Fibroblast of lung (primary cell): Measurements from ENCODE around the gene PRPH. TPM values are rescaled to one million over a fixed set of nuclear protein-coding genes. Genes with fewer than 3 reads are reported as not detected.
"Not testable (repeated sequence)": the region's sequence is repeated elsewhere in the genome, so short reads cannot be mapped to it uniquely, and the experiment has no call there.

Experiments
- DNase-seq, 2 donors: peaks; one replicate each; pipeline versions ENCODE4 v3.0.0 to v3.0.0-alpha.2; 2010; ENCODE audit warnings: low read depth in 2 of 2
- H2AFZ ChIP-seq: 2 replicates; pipeline ENCODE4 v1.5.1; 2012; ENCODE audit warnings: low read length, control low read depth, inconsistent platforms
- H3K27ac ChIP-seq: 2 replicates; pipeline ENCODE4 v1.5.1; 2011; ENCODE audit warnings: low read length, control low read depth; ENCODE audit not compliant: insufficient read depth
- H3K27me3 ChIP-seq: 2 replicates; pipeline ENCODE4 v1.5.1; 2011; ENCODE audit warnings: mild to moderate bottlenecking, low read length; ENCODE audit not compliant: control insufficient read depth, insufficient read depth
- H3K36me3 ChIP-seq: 2 replicates; pipeline ENCODE4 v1.5.1; 2011; ENCODE audit warnings: low read length; ENCODE audit not compliant: control insufficient read depth, insufficient read depth
- H3K4me1 ChIP-seq: 2 replicates; pipeline ENCODE4 v1.5.1; 2011; ENCODE audit warnings: low read length; ENCODE audit not compliant: control insufficient read depth, insufficient read depth; ENCODE audit errors: extremely low read depth
- H3K4me2 ChIP-seq: 2 replicates; pipeline ENCODE4 v1.5.1; 2011; ENCODE audit warnings: low read length, control low read depth; ENCODE audit not compliant: insufficient read depth; ENCODE audit errors: extremely low read depth
- H3K4me3 ChIP-seq, 4 experiments: fragments of 200-600 bp in 1 of 4; sonication (generic) in 1 of 4; replicated peaks in 1 of 4; 2 replicates each; pipeline ENCODE4 v1.5.1; 2011 to 2016; ENCODE audit warnings: low read length in 4 of 4, low read depth in 3 of 4, mild to moderate bottlenecking in 3 of 4, control low read depth in 2 of 4, inconsistent platforms in 1 of 4, mixed read lengths in 1 of 4; ENCODE audit not compliant: insufficient read depth in 1 of 4; ENCODE audit errors: control extremely low read depth in 1 of 4
- H3K79me2 ChIP-seq: 2 replicates; pipeline ENCODE4 v1.5.1; 2012; ENCODE audit warnings: mild to moderate bottlenecking, low read length, inconsistent platforms; ENCODE audit not compliant: control insufficient read depth, insufficient read depth
- H3K9ac ChIP-seq: 2 replicates; pipeline ENCODE4 v1.5.1; 2011; ENCODE audit warnings: mild to moderate bottlenecking, low read length, control low read depth; ENCODE audit not compliant: insufficient read depth
- H3K9me3 ChIP-seq: 2 replicates; pipeline ENCODE4 v1.5.1; 2012; ENCODE audit warnings: low read depth, low read length; ENCODE audit not compliant: control insufficient read depth, insufficient read depth
- H4K20me1 ChIP-seq: 2 replicates; pipeline ENCODE4 v1.5.1; 2011; ENCODE audit warnings: low read length; ENCODE audit not compliant: control insufficient read depth, insufficient read depth; ENCODE audit errors: extremely low read depth
- EZH2 ChIP-seq: IDR thresholded peaks from 2 replicates; pipeline ENCODE4 v1.5.1; 2012; ENCODE audit warnings: low read length, control low read depth, mild to moderate bottlenecking; ENCODE audit errors: missing control alignments
- polyA plus RNA-seq, 2 donors: library from polyadenylated mRNA; depleted of rRNA in 1 of 2; stranded (reverse) in 1 of 2; unstranded in 1 of 2; fragments of >200 nt; gene quantifications; 2 replicates each; pipeline ENCODE4 v1.2.1, GENCODE V29; 2011 to 2012; ENCODE audit warnings: missing spikeins in 1 of 2
- total RNA-seq: library from RNA; depleted of rRNA; stranded (reverse); fragments of >200 nt; gene quantifications from 2 replicates; pipeline ENCODE4 v1.2.1, GENCODE V29; 2014
- TF ChIP-seq, protein P1 (sequence below), 2 donors: IDR thresholded peaks in 1 of 2; conservative IDR thresholded peaks in 1 of 2; 1 replicate in 1 of 2; 2 replicates in 1 of 2; pipeline ENCODE4 v1.5.1; 2011 to 2012; ENCODE audit warnings: low read length in 2 of 2, control low read depth in 1 of 2, inconsistent platforms in 1 of 2, low read depth in 1 of 2, mild to moderate bottlenecking in 1 of 2

The PRPH gene
- total and polyA plus RNA-seq, 2 donors (not counting 1 experiment from before 2014, with no cell fraction given) = 0.06 to 0.50 TPM

DNA sequence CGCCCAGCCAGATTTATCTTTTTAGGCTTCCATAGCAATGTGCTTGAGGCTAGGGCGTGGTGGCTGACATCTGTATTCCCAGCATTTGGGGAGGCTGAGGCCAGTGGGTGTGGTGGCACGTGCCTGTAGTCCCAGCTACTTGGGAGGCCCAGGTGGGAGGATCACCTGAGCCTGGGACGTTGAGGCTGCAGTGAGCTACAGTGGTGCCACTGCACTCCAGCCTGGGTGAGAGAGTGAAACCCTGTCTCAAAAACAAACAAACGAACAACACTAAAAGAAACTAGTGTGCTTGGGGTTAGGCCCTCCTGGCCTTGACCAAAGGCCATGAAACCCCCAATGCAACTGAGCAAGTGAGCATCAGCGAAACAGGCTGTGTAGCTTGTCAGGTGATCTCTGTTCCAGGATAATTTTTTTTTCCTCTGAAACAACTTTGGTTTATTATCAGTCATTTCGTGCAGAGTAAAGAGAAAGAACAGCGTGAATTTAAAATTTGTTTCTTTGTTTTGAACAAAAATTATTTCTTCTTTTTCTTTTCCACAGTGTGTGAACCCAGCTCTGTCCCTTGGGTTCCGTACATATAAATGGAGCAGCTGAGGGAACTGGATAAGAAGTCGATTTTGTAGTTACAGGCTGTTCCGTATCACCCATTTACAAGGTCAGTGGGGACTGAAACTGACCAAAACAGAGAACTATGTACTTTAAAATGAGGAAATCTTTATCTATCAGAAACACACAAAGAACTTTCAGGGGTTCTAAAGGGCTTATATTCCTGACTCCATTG, 38.9 kb upstream of the PRPH start:
- Histone ChIP-seq H3K27ac (no peak overlapping the region), H2AFZ (no peak overlapping the region), H3K27me3 (no peaks in the 10 kb centered on the region), H3K36me3 (no peaks in the 10 kb centered on the region), H3K4me1 (peaks cover 5% of the 10 kb centered on the region), H3K4me3 (no peak overlapping the region), H3K9ac (no peak overlapping the region), H4K20me1 (no peaks in the 10 kb centered on the region), H3K4me2 (no peak overlapping the region), H3K79me2 (peaks cover 4% of the 10 kb centered on the region), H3K9me3 (no peaks in the 10 kb centered on the region)
- DNase-seq = no peak
- TF ChIP-seq, protein P1, sequence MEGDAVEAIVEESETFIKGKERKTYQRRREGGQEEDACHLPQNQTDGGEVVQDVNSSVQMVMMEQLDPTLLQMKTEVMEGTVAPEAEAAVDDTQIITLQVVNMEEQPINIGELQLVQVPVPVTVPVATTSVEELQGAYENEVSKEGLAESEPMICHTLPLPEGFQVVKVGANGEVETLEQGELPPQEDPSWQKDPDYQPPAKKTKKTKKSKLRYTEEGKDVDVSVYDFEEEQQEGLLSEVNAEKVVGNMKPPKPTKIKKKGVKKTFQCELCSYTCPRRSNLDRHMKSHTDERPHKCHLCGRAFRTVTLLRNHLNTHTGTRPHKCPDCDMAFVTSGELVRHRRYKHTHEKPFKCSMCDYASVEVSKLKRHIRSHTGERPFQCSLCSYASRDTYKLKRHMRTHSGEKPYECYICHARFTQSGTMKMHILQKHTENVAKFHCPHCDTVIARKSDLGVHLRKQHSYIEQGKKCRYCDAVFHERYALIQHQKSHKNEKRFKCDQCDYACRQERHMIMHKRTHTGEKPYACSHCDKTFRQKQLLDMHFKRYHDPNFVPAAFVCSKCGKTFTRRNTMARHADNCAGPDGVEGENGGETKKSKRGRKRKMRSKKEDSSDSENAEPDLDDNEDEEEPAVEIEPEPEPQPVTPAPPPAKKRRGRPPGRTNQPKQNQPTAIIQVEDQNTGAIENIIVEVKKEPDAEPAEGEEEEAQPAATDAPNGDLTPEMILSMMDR (conservative IDR thresholded peaks at IDR 0.05 in 1 of 2, IDR thresholded peaks at IDR 0.05 in 1 of 2; ENCODE audit: low read depth in 1 of 2, low read length in 2 of 2) = no peak
- no peak for TF ChIP-seq EZH2

DNA sequence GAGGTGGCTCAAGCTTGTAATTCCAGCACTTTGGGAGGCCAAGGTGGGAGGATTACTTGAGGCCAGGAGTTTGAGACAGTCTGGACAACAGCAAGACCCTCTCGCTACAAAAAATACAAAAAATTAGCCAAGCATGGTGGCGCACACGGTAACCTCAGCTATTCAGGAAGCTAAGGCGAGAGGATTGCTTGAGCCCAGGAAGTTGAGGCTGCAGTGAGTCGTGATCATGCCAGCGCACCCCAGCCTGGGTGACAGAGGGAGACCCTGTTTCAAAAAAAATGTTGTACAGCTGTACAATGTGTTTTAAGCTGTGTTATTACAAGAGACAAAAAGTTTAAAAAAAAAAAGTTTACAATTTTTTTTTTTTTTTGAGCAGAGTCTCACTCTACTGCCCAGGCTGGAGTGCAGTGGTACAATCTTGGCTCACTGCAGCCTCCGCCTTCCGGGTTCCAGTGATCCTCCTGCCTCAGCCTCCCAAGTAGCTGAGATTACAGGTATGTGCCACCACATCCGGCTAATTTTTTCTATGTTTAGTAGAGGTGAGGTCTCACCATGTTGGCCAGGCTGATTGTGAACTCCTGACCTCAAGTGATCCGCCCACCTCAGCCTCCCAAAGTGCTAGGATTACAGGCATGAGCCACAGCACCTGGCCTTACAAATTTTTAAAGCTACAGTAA, 37.3 kb upstream of the PRPH start:
- not testable (repeated sequence) for H3K27ac ChIP-seq, H3K79me2 ChIP-seq, H3K36me3 ChIP-seq, H4K20me1 ChIP-seq, H2AFZ ChIP-seq, H3K9ac ChIP-seq, H3K4me1 ChIP-seq, H3K27me3 ChIP-seq, H3K9me3 ChIP-seq, DNase-seq, H3K4me2 ChIP-seq, H3K4me3 ChIP-seq

DNA sequence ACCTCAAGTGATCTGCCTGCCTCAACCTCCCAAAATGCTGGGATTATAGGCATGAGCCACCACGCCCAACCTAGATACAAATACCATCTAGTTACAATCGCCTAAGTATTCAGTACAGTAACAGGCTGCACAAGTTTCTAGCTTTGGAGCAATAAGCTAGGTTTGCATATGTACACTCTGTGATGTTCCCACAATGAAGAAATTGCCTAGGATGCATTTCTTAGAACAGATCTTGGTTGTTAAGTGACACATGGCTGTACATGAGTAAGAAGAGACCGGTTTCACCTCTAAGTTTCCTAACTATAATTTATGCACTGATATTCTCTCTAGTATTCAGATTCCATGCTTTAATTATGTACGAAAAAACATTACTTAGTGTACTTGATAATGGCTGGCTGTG, 35.5 kb upstream of the PRPH start:
- H3K36me3 ChIP-seq = no peaks in the 10 kb centered on the region
- peak overlapping the region; percentile 35 for H3K4me2 ChIP-seq
- TF ChIP-seq, protein P1 (conservative IDR thresholded peaks at IDR 0.05 in 1 of 2, IDR thresholded peaks at IDR 0.05 in 1 of 2; ENCODE audit: low read depth in 1 of 2, low read length in 2 of 2) = no peak
- TF ChIP-seq EZH2 = no peak
- no peaks in the 10 kb centered on the region for H3K27me3 ChIP-seq
- H3K9ac ChIP-seq = no peak overlapping the region
- peaks cover 12% of the 10 kb centered on the region for H3K4me1 ChIP-seq
- no peak overlapping the region for H3K4me3 ChIP-seq
- peak overlapping the region; percentile 50 for H3K27ac ChIP-seq
- no peak for DNase-seq
- H3K79me2 ChIP-seq = peaks cover 11% of the 10 kb centered on the region
- no peak overlapping the region for H2AFZ ChIP-seq
- no peaks in the 10 kb centered on the region for H4K20me1 ChIP-seq
- H3K9me3 ChIP-seq = no peaks in the 10 kb centered on the region
